GM21825 (cell line): ENCODE results near the gene OPN1LW.
"Not testable (repeated sequence)": the region's sequence is repeated elsewhere in the genome, so short reads cannot be mapped to it uniquely, and the experiment has no call there.

ENCODE experiments used
- ATAC-seq: cut with Tn5 transposase; IDR thresholded peaks from one replicate; pipeline ENCODE4 v1.9.1; 2021; ENCODE audit warnings: mild to moderate bottlenecking, moderate library complexity; ENCODE audit not compliant: unreplicated experiment

The OPN1LW gene

DNA sequence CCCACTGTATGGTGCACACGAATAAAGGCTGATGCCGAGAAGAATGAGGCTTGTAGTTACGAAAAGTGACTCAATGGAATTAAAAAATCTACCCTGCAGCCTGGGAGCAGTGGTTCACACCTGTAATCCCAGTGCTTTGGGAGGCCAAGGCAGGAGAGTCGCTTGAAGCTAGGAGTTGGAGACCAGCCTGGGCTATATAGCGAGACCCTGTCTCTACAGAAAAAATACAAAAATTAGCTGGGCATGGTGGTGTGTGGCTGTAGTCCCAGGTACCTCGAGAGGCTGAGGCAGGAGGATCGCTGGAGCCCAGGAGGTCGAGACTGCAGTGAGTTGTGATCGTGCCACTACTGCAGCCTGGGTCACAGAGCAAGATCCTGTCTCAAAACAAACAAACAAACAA, 11.7 kb upstream of the OPN1LW start:
- ATAC-seq: no peak

GRCh38 chrX:154135458-154136229, 8.4 kb upstream of the OPN1LW start:
- ATAC-seq: no peak

DNA sequence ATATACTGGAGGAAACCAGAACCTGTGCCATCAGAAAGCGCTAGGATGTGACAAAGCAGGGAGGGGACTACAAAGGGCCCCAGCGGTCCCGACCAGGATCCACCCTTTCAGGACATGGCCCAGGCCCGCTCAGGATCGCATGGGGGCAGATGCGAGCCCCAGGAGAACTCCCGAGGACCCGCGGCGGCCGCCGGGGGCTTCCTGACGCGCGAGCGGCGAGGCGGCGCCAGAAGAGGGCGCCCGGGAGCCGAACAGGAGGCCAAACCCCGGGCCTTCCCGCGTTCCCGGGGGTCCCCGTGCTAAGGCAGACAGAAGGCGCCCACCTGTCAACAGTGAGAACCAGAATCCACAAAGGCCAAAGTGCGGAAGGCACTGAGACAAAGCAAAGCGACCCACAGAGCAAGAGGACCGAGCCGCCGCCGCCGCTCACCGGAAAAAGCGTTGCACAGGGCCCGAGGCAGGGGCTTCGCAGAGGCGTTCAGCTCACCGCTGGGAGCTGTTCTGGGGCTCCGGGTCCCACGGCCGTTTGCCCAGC, 7.3 kb upstream of the OPN1LW start:
- ATAC-seq: no peak

DNA sequence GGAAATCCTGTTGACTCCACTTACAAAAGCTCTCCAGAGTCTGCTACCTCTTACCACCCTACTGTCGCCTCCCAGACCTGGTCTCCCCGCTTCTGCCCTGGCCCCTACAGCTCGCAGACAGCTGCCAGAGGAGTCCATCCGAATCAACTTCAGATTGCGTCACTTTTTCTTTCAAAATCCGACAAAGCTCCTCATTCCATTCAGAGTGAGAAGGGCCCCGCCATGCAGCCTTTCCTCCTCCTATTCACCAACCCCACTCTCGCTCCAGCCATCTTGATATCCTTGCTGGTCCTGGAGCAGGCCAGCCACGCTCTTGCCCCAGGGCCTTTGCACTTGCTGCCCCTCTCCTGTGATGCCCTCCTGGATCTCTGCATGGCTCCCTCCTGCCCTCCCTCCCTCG, 5.2 kb upstream of the OPN1LW start:
- ATAC-seq: no peak

GRCh38 chrX:154140206-154140605, 3.8 kb upstream of the OPN1LW start:
- ATAC-seq: no peak

DNA sequence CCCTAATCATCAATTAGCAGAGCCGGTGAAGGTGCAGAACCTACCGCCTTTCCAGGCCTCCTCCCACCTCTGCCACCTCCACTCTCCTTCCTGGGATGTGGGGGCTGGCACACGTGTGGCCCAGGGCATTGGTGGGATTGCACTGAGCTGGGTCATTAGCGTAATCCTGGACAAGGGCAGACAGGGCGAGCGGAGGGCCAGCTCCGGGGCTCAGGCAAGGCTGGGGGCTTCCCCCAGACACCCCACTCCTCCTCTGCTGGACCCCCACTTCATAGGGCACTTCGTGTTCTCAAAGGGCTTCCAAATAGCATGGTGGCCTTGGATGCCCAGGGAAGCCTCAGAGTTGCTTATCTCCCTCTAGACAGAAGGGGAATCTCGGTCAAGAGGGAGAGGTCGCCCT, 3.3 kb upstream of the OPN1LW start:
- ATAC-seq: no peak

DNA sequence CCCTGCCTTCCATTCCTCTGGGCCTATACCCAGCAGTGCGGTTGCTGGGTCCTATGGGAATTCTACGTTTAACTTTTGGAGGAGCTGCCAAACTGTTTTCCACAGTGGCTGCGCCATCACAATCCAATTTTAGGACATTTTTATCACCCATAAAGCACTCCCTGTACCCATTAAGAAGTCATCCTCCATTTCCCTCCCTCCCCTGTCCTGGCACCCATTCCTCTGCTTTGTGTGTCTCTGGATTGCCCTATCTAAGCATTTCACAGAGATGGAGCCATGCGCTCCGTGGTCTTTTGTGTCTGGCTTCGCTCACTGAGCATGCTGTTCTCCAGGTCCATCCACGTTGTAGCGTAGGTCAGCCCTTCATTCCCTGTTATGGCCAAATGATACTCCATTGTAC, 1.7 kb upstream of the OPN1LW start:
- no peak for ATAC-seq

DNA sequence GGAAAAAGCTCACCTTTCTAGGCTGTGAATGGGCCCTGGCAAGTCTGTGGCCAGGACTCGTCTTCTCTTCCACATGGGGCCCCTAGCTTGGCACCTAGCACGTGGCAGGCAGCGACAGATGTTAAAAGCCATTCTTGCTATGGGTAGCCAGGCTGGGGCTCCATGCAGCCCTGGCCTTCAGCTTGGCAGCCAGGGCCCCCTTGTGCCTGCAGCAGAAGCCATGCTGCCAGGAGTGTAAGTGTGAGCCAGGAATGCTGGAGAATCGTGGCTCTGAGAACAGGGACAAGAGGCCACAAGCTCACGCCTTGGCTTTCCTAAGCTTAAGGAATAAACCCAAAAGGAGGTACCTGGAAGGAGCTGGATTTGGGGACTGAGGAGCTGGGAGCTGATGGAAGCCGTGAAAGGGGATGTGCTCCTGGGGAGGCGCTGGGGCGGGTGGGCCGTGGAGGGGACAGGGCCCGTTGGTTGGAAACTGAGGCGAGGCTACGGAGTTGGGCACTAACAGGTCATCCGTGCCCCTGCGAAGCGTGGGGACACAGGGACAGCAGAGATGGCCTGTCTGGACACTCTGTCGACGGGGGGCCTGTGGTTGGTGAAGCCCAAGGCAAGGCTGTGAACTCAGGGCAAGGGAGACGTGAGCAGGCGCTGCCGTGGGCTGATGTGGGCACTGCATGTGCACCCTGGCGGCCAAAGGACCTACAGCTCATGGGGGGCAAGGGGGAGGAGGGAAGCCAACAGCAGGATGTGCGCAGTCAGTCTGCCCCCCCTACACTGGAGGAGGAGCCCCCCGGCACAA, 895 bp upstream of the OPN1LW start:
- ATAC-seq: no peak

GRCh38 chrX:154151030-154151429, 7.0 kb downstream of the OPN1LW start:
- ATAC-seq: not testable (repeated sequence)

DNA sequence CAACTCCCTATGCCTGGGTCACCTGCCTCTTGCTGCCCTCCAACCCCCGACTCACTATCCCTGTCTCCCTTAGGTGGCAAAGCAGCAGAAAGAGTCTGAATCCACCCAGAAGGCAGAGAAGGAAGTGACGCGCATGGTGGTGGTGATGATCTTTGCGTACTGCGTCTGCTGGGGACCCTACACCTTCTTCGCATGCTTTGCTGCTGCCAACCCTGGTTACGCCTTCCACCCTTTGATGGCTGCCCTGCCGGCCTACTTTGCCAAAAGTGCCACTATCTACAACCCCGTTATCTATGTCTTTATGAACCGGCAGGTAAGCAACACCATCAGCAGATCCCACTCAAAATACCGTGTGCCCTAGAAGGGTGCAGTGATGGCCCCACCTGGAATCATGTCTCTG, 12.2 kb downstream of the OPN1LW start:
- not testable (repeated sequence) for ATAC-seq

- ATAC-seq: not testable (repeated sequence)
Observed at GRCh38 chrX:154157207-154157606, 13.2 kb downstream of the OPN1LW start.

DNA sequence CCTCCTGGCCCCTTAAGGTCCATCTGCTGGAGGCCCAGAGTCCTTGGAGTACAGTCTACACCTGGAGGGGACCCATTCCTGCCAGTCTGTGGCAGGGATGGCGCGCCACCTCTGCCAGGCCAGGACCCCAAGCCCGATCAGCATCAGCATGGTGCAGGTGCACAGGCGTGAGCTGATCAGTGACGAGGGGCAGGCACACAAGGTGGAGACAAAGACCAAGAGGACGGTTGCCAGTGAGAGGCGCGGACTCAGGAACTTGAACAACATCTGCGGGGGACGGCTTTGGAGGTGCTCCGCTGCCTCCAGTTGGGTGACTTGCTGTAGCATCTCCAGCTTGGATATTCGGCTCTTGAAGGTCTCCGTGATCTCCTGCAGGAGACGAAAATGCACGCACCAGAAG, 15.3 kb downstream of the OPN1LW start:
- not testable (repeated sequence) for ATAC-seq

GRCh38 chrX:154164902-154165301, 20.9 kb downstream of the OPN1LW start:
- not testable (repeated sequence) for ATAC-seq

DNA sequence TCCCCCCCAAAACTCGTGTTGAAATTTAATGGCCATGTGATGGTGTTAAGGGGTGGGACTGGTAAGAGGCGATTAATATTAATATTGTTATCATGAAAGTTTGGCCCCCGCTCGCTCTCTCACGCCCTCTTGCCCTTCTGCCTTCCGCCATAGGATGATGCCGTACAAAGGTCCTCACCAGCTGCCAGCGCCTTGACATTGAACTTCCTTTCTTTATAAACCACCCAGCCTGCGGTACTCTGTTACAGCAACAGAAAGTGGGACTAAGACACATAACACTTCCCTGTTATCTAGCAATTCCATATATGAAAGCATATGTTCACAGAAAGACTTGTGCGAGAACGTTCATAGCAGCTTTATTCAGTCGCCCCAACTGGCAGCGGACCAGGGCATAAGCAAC, 24.3 kb downstream of the OPN1LW start:
- ATAC-seq: not testable (repeated sequence)

GRCh38 chrX:154172535-154172943, 28.5 kb downstream of the OPN1LW start:
- ATAC-seq: not testable (repeated sequence)

DNA sequence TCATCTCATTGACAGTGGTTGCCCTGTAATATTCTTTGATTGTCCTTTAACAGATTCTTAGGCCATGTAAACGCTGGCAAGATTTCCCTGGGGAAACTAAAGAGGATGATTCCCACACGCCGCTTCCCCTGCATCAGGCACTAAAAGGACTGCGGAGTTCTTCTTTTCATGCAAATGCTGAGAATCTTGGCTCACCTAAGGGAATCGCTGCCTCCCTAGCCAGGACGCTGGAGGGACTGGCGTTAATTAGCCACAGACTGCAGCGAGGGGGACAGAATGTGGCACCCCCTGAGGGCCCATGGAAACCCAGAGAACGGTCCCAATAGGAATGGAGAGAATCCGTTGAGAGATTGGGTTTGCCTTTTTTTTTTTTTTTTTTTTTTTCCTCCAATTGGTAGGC, 30.3 kb downstream of the OPN1LW start:
- ATAC-seq: not testable (repeated sequence)

DNA sequence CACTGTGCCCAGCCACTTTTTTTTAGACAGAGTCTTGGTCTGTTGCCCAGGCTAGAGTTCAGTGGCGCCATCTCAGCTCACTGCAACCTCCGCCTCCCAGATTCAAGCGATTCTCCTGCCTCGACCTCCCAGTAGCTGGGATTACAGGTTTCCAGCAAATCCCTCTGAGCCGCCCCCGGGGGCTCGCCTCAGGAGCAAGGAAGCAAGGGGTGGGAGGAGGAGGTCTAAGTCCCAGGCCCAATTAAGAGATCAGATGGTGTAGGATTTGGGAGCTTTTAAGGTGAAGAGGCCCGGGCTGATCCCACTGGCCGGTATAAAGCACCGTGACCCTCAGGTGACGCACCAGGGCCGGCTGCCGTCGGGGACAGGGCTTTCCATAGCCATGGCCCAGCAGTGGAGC, 38.3 kb downstream of the OPN1LW start, which contains the start of gene OPN1MW:
Gene OPN1MW (plus strand): TSS at position 301 of the 400 bp plus-strand sequence. CDS start 82 bp downstream, at position 383.
- not testable (repeated sequence) for ATAC-seq

GRCh38 chrX:154183794-154184193, 39.8 kb downstream of the OPN1LW start:
- not testable (repeated sequence) for ATAC-seq

DNA sequence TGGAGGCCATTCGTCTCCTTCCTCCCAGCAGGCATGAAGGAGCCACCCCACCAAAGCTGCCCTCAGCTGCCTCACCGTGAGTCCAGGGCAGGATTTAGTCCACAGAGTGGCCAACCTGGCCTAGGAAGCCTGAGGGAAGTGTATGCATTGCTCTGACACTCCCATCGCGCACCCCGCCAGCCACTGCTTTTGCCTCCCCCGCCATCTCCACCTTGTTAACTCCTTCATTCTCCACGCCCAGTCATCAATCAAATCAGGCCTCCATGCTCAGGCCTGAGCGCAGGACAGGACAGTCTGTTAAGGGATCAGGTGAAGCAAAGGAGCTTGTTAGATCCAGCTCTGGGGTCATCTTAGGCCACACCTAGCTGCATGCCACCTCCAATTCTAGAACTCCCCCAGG, 48.8 kb downstream of the OPN1LW start:
- not testable (repeated sequence) for ATAC-seq

DNA sequence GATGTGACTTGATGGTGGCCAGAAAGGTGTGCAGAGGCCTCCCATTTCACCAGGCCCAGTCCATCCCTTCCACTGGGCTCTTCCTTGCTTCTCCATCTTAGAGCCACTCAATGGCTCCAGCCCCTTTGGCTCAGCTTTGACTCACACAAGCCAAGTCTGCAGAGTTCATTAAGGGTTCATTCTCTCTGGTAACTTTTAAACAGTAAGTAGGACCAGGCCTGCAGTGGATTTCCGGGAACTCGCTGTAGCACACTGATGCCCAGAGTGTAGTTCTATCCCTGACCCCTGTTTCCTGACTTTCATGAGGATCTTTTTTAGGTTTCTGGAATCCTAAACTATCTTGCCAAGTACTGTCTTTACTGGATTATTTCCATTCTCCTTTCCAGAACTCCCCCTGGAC, 50.3 kb downstream of the OPN1LW start:
- ATAC-seq: not testable (repeated sequence)

DNA sequence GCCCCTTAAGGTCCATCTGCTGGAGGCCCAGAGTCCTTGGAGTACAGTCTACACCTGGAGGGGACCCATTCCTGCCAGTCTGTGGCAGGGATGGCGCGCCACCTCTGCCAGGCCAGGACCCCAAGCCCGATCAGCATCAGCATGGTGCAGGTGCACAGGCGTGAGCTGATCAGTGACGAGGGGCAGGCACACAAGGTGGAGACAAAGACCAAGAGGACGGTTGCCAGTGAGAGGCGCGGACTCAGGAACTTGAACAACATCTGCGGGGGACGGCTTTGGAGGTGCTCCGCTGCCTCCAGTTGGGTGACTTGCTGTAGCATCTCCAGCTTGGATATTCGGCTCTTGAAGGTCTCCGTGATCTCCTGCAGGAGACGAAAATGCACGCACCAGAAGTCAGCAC, 52.4 kb downstream of the OPN1LW start:
- ATAC-seq: not testable (repeated sequence)
